ENCODE results near the gene NAV2.

Gene NAV2

DNA sequence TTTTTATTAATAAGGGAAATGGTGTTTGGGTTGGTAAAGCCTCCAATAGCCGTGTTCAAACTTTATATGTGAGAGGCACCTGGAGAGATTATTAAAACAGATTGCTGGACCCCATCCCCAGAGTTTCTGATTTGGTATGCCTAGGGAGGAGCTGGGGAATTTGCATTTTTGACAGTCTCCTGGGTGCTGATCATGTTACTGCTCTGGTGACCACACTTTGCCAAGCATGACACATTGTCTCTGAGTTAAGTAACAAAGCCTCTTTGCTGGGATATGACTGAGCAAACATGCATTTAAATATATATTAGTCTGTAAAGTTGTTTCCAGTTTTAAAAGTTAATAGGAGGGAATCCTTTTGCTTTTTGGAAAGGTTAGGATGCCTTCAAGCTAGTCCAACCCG, 140.4 kb downstream of the NAV2 start:
- no peak for DNase-seq (ENCODE audit: low read depth in 4 of 4, low spot score in 1 of 4)

DNA sequence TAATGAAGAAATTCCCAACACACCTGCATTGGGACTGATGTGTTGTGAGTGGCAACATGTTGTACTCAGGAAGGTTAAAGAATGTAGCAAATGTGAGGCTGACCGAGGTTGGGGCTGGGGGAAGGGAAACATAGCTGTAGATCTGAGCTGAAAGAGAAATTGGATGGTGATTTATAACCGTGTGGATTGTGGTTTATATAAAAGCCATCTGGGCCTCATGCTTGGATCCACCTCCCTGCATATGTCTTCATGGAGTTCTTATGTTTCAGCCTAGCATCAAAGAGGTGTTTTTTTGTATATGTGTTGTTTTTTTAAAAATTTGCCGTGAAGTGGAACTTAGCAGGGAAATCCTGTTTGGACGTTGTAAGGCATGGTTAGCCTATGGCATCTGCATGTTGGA, 141.3 kb downstream of the NAV2 start:
- no peak for DNase-seq (ENCODE audit: low read depth in 4 of 4, low spot score in 1 of 4)

GRCh38 chr11:19861171-19861570, 148.5 kb downstream of the NAV2 start:
- DNase-seq (ENCODE audit: low read depth in 4 of 4, low spot score in 1 of 4), result no peak

GRCh38 chr11:19862091-19862490, 149.5 kb downstream of the NAV2 start:
- no peak for DNase-seq (ENCODE audit: low read depth in 4 of 4, low spot score in 1 of 4)

GRCh38 chr11:19864141-19865140, 151.8 kb downstream of the NAV2 start:
- DNase-seq (ENCODE audit: low read depth in 4 of 4, low spot score in 1 of 4), result no peak

- no peak for DNase-seq (ENCODE audit: low read depth in 4 of 4, low spot score in 1 of 4)
Observed at GRCh38 chr11:19866037-19866436, 153.4 kb downstream of the NAV2 start.

GRCh38 chr11:19866521-19866920, 153.9 kb downstream of the NAV2 start:
- DNase-seq (ENCODE audit: low read depth in 4 of 4, low spot score in 1 of 4), result no peak

- no peak for DNase-seq (ENCODE audit: low read depth in 4 of 4, low spot score in 1 of 4)
Observed at GRCh38 chr11:19867064-19867463, 154.4 kb downstream of the NAV2 start.

- DNase-seq (ENCODE audit: low read depth in 4 of 4, low spot score in 1 of 4), result no peak
Observed at GRCh38 chr11:19868281-19868821, 155.7 kb downstream of the NAV2 start.

- DNase-seq (ENCODE audit: low read depth in 4 of 4, low spot score in 1 of 4), result no peak
Observed at GRCh38 chr11:19868871-19869270, 156.2 kb downstream of the NAV2 start.

DNA sequence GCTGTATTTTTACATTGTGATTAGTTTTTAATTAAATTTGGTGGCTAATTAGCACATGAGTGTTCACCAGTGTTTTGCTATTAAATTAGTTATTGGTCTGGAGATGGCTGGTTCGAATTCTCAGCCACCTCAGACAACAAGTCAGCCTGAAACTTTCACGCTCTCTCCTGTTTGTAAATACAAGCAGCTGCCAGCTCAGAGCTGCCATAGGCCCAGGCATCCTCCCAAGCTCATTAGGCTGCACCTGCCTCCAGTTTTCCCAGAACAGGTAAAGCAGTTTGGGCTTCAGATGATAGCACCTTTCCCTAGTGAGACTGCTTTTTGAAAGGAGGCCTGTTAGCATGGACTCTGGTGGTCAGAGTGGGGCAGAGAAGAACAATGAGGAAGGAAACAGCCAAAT, 156.8 kb downstream of the NAV2 start:
- DNase-seq (ENCODE audit: low read depth in 4 of 4, low spot score in 1 of 4), result no peak

- no peak for DNase-seq (ENCODE audit: low read depth in 4 of 4, low spot score in 1 of 4)
Observed at GRCh38 chr11:19869946-19870589, 157.4 kb downstream of the NAV2 start.

DNA sequence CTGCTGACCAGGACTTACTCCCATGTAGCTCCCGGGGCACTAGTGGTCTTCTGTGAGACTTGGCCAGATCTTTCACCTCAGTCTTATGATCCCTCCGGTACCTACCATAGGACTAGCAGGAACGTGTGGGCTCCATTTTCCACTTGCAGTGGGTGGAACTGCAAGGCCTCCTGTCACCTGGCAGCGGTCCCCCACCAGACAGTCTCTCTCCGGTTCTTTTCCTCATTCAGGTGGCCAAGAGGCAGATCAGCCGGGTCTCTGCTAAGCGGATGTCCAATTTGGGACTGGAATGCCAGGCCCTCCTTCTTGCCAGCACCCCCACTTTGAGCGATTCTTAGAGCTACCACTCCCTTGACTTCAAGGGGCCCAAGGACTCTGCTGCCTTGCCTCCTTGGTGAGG, 158.9 kb downstream of the NAV2 start:
- no peak for DNase-seq (ENCODE audit: low read depth in 4 of 4, low spot score in 1 of 4)

DNA sequence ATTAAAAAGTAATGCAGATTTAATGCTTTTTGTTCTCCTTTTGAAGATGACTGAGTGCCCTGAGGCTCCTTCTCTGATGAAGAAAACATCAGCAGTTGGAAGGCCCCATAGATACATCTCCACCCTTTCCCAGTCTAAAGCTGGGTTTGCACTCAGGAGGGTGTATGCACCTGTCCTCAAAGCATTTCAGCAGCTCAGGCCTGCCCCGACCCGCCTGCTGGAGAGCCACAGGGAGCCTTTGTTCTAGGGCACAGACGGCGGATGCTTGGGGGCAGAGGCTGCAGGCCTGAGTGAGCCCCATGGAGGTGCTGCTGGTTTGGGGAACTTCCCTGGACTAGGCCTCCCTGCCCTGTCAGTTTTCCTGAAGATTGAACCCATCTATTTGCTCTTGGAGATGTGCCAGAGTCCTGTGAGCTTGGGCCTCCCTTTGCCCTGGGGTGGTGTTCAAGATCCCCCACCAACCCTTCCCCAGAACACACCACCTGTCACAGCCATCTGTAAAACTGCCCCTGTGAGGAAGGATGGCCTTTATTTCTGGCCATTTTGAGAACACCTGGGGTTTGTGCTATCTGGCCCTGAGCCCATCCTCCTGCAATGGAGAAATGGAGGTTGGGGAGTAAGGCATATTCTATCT, 160.0 kb downstream of the NAV2 start:
- DNase-seq (ENCODE audit: low read depth in 4 of 4, low spot score in 1 of 4), result no peak

- DNase-seq (ENCODE audit: low read depth in 4 of 4, low spot score in 1 of 4), result no peak
Observed at GRCh38 chr11:19873730-19874129, 161.1 kb downstream of the NAV2 start.

GRCh38 chr11:19874266-19874665, 161.6 kb downstream of the NAV2 start:
- DNase-seq (ENCODE audit: low read depth in 4 of 4, low spot score in 1 of 4), result no peak

DNA sequence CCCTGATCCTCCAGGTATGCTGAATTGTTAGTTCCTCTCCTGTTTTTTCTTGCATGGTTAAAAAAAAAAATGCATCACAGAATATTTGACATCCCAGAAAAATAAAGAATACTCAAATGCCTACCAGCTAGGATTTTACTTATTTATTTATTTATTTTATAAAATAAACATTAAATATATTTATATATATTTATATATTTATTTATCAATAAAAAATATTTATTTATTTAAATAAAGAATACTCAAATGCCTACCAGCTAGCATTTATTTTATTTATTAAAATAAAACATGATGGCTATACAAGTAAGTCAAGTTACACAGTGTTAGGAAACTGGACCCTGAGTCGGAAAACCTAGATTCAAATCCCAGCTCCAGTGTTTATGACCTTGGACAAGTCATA, 164.1 kb downstream of the NAV2 start:
- DNase-seq (ENCODE audit: low read depth in 4 of 4, low spot score in 1 of 4), result no peak

GRCh38 chr11:19878520-19878919, 165.9 kb downstream of the NAV2 start:
- no peak for DNase-seq (ENCODE audit: low read depth in 4 of 4, low spot score in 1 of 4)

GRCh38 chr11:19879307-19880087, 166.9 kb downstream of the NAV2 start:
- no peak for DNase-seq (ENCODE audit: low read depth in 4 of 4, low spot score in 1 of 4)

GRCh38 chr11:19880088-19880345, 167.4 kb downstream of the NAV2 start:
- DNase-seq (ENCODE audit: low read depth in 4 of 4, low spot score in 1 of 4), result no peak

GRCh38 chr11:19881177-19881576, 168.5 kb downstream of the NAV2 start:
- no peak for DNase-seq (ENCODE audit: low read depth in 4 of 4, low spot score in 1 of 4)

Measured in stimulated activated CD4-positive, alpha-beta T cell treated with anti-CD3 and anti-CD28 coated beads, Interleukin-1b, Interleukin-23, amount 100 ng/mL, for 24 hours (primary cell).